OCI-M1 (cell line): ENCODE data around the gene FARSB.
"Not testable (repeated sequence)": the region's sequence is repeated elsewhere in the genome, so short reads cannot be mapped to it uniquely, and the experiment has no call there.

Source experiments
- DNase-seq: peaks from one replicate; lab custom pipeline; 2025; lab: John Stamatoyannopoulos, UW

FARSB gene

DNA sequence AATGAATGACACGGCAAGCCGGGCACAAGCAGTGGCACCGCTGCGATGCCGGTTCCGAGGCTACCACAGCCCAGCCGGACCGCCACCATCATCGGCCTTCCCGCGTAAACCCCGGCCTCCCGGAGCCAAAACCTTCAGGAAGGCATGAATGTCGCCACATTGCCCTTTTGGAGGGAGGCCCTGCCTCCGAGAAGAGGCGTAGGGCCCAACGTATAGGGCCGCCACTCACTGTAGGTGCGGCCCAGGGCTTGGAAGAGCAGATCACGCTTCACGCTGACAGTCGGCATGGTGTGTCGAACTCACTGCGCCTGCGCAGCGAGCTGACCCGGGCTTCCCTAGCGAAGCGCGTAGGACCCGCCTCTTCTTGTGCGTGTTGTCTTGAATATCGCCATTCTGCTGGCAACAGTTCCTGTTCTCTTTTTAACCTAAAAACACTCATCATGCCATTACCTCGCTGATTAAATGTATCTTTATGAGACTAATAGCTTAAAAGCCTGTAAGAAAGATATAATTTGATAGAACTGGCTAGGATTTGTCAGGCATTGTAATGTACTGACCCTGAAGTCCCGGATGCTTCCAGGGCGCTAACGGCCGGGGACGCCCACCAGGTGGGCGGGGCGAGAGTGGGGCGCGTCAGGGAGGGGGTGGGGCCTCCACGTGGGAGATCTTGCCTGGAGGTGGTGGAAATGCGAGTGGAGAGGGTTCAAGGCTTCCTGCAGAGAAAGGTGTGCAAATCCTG is at the start of gene FARSB:
Gene FARSB, minus strand, starts transcription at position 306 of the 739 bp plus-strand sequence. Its CDS starts 19 bp downstream, at position 287.
- peak; percentile 97 for DNase-seq

DNA sequence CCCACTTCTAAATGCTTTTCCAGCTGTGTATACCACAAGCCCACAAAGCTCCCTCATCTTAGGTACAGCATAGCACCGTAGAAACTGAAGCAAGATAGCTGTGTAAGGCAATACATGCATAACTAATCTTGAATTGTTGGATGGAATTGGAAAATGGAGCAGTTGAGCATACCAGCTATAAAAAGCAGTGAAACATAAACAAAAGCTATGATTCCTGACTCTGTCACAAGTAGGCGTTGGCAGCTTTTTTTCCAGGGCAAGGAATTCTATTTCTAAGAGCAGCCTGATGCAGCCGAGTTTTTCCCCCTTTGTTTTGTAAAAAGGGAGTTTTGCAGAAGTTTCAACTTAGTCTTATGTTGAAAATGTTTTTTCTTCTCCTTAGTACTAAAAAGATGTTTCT is 48.0 kb upstream of the FARSB start:
- DNase-seq, result no peak

DNA sequence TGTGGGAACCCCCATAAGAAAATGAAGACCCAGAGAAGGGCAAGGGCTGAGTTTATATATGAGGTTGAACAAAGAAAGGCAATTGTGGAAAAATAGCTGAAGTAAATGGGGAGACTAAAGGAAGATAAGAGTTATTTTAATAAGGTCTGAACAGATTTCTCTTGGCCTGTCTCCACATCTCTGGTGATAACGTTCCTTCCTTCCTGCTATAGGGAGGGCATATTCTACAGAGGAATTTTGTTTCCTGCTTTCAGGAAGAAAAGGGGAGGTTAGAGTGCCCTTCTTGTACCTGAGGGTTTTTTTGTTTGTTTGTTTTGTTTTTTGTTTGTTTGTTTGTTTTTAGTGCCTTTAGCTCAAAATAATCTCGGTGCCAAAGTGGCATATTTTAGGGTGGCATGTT is 47.2 kb upstream of the FARSB start:
- DNase-seq, result no peak

DNA sequence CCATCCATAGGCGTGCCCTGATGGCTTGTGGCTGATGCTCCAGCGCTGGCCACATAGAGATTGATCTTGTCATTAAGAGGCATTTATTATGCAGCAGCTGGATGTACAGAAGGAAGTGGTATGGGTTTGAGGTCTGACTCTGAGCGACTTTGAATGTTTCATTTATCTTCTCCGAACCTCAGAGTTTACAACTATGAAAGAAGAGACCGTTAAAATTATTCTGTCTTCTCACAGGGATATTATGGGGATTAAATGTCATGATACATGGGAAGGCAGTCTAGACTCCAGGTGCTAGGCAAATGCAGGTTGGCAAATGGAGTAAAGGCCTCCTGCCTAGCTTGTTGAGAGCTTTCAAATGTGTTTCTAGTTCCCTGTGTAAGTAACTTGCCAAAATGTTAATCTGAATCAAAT is 45.8 kb upstream of the FARSB start:
- DNase-seq, result no peak

DNA sequence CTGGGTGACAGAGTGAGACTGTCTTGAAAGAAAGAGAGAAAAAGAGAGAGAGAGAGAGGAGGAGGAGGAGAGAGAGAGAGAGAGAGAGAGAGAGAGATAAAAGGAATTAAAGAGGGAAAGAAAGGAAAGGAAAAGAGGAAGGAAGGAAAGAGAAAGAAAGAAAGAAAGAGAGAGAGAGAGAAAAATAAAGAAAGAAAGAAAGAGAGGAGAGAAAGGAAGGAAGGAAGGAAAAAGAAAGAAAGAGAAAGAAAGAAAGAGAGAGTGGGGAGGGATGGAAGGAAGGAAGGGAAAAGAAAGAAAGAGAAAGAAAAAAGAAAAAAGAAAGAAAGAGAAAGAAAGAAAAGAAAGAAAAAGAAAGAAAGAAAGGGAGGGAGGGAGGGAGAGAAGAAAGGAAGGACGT is 45.3 kb upstream of the FARSB start:
- DNase-seq, result no peak

DNA sequence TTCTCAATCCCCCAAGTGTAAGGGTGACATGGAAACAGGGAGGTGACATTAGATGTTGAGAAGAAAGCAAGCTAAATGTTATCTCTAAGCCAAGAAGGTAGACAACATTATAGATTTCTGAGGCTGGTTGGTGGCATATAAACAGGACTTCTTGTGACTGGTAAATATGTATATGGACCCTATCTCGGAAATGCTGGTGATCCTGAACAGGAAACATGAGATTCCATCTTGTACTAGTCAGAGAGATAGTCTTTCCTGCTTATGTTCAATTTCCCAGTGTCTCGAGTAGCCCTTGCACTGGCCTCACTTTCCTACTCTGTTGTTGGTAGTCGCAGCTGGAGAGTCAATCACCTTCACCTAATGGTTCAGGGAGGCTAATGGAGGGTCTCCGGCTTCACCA is 42.4 kb upstream of the FARSB start:
- DNase-seq, result no peak

DNA sequence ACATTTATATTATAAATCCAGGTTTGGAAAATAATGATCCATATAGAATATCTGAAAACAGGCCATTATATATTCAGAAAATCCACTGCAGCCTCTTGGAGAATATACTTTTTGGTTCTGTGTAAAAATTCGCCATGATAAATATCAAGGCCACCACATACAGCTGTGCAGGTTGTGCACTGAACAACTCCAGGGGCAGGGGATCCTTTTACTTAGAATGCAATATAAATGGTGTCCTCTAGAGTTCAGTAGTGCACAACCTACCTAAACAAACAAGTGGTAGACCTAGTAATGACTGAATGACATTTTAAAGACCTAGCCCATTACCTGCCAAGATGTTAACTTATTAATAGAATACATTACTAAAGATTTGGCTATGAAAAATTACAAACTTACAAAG is 37.9 kb upstream of the FARSB start:
- peak; percentile 36 for DNase-seq

DNA sequence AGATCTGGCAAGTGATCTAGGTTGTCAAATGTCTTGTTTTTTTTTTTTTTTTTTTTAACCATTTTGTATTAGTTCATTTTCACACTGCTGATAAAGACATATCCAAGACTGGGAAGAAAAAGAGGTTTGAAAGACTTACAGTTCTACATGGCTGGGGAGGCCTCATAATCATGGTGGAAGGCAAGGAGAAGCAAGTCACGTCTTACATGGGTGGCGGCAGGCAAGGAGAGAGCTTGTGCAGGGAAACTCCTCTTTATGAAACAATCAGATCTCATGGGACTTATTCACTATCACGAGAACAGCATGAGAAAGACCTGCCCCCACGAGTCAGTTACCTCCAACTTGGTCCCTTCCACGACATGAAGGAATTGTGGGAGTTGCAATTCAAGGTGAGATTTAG is 37.5 kb upstream of the FARSB start:
- DNase-seq, result not testable (repeated sequence)

DNA sequence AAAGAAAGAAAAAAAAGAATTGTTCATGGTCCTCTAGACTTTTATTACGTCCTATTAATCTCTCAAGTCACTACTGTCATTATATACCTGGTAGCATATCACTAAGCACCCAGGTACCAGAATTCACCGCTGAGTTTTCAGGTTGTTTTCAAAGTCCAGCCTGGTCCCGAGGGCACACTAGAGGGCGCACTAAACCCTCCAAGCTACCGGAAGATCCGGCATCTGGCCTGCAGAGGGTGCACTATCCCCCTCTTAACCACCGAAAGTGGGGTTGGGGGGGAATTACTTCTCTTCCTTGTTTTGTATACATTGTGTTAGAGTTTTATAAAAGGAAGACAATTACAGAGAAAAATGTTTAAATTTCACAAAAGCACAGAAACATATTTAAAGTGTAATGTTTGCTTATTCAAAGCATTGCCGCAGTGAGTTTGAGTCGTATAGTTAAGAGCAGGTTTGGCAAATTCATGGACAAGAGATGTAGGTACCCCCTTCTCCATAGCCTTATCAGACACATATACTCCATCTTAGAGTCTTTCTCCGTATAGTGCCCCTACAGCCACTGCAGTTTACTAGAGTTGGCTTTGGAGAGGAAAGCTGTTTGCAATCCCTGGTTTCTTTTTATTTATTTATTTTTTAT is 34.8 kb upstream of the FARSB start:
- peak; percentile 92 for DNase-seq

DNA sequence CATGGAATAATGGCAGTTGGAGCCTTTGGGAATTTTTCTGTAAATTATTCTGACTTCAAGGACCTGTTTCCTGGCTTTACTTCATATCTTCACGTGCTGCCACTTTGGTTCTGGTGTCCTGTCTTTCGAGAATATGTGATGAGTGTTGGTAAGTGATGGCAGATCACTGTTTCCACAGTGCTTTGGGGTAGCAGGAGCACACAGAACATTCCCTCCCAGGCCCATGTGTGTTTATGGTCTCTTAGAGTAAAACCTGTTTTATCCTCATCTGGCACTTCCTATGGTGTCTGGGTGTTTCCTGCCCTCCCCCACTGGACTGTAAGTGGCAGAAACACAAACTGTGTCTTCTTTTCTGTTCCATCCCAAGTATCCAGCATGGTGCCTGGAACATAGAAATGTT is 33.4 kb upstream of the FARSB start:
- DNase-seq, result peak; percentile 38

DNA sequence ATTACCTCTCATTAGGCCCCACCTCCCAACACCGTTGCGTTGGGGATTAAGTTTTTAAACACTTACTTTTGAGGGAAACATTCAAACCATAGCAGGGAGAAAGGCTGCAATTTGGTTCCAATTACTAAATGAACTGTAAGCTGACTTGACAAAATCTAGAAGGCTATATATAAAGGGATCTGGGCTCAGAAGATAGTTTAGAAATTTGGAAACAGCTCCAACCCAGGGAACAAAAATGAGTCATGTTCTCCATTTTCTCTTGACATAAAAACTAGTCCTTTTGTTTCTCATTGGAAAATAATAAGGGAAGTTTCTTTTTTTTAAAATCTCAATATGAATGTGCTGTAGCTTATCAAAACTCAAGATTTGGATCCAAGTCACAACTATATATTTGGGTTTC is 33.0 kb upstream of the FARSB start:
- peak; percentile 44 for DNase-seq

DNA sequence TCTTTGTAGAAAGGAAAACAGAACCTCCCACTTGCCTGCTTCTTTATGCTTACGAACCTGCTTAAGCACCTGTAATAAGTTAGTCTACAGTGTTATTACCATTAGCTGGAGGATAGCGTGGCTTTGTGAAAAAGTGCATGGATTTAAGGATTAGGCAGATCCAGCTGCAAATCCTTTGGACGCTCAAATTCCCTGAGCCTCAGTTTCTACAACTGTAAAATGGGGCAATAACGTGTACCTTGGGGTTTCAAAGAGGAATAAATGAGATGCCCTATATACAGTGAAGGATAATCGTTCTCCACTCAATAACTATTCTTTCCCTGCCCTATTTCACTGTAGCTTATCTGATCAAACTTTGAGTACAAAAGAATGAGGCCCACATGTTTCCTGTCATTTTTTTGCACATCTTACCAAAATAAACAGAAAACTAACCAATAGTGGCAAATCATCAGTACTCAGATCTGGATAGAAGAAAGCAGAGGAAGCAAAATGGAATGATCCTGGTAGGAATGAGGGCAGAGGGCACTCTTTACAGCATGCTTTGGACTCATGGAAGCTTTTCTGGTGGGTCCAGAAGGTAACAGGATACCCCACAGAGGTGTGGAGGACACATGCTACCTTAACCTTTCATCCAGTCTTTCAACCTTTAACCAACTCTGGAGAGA is 30.3 kb upstream of the FARSB start:
- DNase-seq, result no peak

DNA sequence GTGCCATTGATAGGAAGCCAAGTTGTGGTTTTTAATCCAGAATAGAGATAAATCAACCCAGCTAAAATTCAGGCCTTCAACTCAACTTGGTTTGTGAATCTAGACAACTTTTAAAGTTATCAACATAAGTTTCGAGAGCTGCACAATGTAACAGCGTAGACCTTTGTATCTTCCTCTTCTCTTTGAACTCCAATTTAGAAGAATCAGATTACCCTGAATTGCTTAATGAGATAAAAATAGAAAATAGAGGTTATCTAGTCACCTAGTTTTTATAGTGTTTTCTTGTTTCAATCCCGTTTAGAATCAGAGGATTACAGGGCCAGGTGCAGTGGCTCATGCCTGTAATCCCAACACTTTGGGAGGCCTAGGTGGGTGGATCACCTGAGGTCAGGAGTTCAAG is 27.9 kb upstream of the FARSB start:
- no peak for DNase-seq

DNA sequence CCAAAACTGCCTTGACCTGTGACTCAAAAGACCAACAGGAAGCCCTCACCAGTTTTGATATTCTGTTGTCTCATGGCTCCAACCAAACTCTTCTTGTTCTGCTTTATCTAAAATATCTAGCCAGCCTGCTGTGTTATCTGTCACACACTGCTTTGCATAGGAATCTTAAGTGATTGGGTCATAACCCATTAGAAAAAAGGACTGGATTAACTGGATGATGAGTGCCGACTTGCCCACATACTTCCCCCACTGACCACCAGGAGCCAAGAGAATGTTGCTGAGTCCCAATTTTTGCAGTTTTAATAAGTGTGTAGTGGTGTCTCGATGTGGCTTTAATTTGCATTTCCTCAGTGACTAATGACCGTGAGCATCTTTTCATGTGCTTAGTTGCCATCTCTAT is 22.1 kb upstream of the FARSB start:
- DNase-seq, result peak; percentile 12

DNA sequence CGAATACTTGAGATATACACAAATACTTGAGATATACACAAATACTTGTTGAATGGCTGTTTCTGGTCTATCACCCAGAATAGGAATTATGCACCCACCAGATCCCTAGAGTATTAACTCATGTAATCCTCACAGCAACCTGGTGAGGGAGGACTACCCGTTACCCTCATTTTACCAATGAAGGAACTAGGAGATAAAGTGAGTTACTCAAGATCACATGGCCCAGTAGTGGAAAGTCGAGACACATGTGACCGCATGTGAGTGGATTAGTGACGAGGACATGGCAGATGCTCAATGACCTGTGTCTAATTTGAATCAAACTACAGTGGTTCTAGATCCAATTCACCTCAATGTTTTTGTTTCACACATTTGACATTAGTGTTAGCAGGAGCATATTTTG is 18.0 kb upstream of the FARSB start:
- peak; percentile 34 for DNase-seq

DNA sequence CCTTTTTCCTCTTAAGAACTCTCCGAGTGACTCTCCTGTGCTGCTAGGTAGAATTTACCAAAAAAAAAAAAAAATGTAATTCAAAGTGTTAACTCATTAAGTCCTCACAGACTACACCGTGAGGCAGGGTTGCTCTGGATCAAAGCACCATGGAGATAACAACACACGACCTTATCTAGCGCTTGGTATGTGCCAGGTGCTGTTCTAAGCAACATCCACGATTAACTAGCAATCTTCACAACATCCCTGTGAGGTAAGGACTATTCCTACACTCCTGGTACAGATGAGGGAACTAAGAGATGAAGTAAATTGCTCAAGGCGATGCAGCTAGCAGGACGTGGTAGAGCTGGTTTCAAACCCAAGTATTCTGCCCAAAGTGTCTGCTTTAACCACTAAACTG is 17.4 kb upstream of the FARSB start:
- no peak for DNase-seq

DNA sequence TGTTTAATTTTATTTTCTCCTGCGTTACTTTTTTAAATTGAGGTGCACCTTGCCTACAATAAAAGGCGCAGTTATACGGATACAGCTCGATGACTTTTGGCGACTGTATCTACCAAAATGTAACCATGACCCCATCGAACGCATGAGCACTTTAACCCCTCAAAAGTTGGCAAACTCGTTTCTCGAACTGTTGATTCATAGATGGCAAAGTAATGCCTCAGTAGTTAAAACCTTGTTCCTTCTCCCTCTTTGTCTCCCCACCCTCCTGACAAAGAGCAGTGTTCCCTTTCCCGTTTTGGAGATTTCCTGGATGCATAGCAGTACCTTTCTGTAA is 16.1 kb upstream of the FARSB start:
- no peak for DNase-seq

DNA sequence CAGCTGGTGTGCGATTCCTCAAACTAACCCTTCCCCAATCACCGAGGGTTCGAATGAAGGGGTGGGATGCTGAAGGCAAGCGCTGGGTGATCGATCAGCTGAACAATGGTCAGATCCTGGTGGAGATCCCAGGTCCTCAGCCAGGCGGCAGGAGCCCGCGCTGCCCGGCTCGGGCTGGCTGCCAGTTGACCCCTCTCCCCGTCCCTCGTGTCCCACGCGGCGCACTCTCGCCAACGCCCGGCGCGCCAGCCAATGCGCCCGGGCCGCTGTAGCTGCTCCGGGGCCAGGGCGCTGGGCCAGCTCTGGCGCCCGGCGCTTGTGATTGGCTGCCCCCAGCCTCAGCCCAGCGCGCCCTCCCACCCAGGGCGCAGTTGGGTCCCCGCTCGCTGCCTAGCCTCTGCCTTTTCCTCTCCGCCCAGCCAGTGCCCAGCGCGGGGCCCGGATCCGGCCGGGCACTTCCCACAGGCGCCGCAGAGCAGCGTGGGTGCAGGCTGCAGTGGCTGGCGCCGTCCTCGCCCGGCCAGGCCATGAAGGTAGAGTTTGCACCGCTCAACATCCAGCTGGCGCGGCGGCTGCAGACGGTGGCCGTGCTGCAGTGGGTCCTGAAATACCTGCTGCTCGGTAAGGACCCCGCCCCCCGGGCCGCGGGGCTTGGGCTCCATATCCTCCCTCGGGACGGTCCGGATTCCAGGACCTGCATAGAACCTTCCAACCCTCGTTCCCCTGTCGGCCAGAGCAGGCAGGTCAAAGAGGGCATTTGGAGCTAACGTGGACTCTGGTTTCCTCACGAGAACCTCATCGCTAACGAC is 15.6 kb upstream of the FARSB start, which contains the start of gene MOGAT1:
Gene MOGAT1, plus strand, starts transcription at position 400 of the 809 bp plus-strand sequence. Its CDS starts 128 bp downstream, at position 528.
- DNase-seq, result no peak

DNA sequence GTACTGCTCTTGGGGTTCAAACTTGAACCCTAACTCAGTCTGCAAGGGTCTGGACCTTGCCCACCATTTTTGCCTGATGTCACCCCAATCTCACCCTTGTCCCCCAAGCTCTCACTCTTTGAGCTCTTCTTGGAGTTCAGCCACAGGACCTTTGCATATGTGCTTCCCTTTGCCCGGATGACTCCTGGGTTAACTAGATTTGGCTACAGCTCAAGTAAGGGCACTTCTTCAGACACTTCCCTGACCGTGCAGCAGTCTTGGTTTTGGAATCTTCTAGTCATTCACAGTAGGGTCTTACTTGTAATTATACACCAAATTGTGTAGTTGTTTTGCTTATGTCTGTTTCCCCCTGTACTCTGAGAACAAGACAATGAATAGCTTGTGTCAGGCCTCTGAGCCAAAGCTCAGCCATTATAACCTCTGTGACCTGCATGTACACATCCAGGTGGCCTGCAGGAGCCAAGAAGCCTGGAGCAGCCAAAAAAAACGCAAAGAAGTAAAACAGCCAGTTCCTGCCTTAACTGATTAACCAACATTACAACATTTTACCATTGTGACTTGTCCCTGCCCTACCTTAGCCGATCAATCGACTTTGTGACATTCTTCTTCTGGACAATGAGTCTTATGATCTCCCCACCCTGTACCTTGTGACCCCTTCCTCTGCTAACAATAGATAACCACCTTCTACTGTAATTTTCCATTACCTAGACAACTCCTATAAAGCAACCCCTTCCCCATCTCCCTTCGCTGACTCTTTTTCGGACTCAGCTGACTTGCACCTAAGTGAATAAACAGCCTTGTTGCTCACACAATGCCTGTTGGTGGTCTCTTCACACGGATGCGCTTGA is 14.5 kb upstream of the FARSB start:
- DNase-seq, result no peak

DNA sequence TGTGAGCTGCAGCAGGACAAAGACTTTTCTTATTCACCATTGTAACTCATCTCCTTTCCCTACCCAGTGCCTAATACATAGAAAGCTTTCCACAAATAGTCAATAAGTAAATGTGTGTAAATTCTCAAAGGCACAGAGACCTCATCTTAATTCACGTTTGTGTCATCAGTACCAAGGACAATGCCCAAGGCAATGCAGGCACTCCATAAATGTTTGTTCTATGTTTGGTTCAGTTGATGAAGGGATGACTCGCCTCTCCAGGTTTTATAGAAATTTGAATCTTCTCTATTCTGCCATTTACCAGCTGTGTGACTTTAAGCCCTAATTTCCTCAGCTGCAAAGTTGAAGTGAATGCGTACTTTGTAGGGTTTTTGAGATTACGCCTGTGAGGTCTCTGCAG is 13.5 kb upstream of the FARSB start:
- DNase-seq, result no peak

DNA sequence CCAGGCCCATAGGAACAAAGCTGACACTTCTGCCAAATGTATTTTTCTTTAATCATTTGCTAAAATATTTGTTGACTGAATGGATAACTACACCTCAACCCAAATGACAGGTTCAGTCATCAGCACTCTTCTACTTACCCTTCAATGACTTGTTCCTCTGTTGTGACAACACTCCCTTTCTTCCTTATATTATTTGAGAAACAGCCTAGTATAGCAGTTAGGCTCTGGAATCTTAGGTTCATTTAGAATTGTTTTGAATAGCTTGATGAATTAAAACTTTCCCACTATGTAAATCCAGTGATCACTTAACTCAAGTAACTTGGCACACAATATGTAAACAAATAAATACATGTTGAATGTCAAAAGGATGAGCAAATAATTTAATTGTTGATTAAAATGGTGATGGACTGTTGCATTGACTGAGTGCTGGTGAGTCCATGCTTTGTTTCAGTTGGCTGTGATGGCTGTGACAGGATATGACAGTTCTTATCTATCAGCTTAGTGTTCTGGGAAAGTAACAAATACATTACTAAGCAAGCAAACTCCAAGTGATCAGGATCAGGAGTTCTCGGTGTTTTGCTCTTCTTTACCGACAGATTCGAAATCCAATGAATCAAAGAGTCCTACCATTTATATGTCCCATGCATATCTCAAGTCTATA is 12.7 kb upstream of the FARSB start:
- no peak for DNase-seq
